ENCODE measurements around the gene MFSD6L.

DNA sequence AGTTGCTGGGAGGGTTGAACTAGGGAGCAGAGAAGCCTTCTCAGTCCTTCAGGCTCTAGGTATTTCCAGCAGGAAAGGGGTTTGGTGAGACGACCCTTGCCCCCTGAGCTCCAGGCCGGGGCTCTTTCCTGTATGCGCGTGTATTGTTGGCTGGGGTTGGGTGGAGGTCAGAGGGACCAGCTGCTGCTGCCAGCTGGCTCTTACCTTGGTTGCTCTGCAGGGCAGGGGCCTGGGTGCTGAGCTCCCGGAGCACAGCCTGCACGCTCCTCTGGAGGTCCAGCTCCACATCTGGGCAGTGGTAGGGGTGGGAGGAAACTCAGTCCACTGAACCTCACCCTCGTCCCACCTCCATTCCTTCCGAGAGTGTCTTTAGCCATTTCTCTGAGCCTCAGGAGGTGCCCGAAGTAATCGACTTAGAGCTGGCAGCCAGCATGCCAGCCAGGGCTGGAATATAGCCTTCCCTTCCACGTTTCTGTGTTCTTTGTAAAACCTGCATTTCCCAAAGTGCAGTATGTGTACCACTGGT, 40.3 kb upstream of the MFSD6L start:
- TF ChIP-seq POLR2A (IDR thresholded peaks at IDR 0.05) (no peak), POLR2AphosphoS5 (IDR thresholded peaks at IDR 0.05) (no peak)

All from prostate gland (tissue), 1 donor.